Fibroblast of mammary gland (primary cell): ENCODE data around the gene SAMD3.
"Not testable (repeated sequence)": the region's sequence is repeated elsewhere in the genome, so short reads cannot be mapped to it uniquely, and the experiment has no call there.

Source experiments
- DNase-seq: peaks from one replicate; pipeline ENCODE4 v3.0.0-alpha.2; 2010; ENCODE audit warnings: low read depth
- H3K4me3 ChIP-seq: 2 replicates; pipeline ENCODE4 v1.5.1; 2011; ENCODE audit warnings: low read depth, mild to moderate bottlenecking, low read length, moderate library complexity; ENCODE audit not compliant: control insufficient read depth
- TF ChIP-seq, protein P1 (sequence below): conservative IDR thresholded peaks from 2 replicates; pipeline ENCODE4 v1.5.1; 2011; ENCODE audit warnings: low read depth, low read length, inconsistent platforms; ENCODE audit not compliant: control insufficient read depth, insufficient read depth

SAMD3 gene

DNA sequence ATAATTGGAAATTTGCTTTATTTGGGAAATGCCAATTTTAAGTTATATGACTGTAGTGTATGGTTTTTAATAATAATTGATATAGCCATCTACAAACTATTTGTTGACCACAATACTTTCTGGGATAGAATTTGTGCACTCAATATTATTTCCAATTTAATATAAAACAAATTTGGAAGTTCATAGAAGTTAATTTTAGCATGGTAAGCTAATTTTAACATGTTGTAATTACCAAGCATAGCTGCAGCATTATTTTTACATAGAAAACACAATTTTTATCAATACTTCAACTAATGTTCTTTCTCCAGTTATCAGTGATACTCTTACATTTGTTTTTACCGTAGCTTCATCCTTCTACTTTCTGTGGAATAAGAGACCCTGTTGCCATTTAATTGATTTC, 103.5 kb downstream of the SAMD3 start:
- no peak for DNase-seq
- no peak overlapping the region for H3K4me3 ChIP-seq
- TF ChIP-seq, protein P1, sequence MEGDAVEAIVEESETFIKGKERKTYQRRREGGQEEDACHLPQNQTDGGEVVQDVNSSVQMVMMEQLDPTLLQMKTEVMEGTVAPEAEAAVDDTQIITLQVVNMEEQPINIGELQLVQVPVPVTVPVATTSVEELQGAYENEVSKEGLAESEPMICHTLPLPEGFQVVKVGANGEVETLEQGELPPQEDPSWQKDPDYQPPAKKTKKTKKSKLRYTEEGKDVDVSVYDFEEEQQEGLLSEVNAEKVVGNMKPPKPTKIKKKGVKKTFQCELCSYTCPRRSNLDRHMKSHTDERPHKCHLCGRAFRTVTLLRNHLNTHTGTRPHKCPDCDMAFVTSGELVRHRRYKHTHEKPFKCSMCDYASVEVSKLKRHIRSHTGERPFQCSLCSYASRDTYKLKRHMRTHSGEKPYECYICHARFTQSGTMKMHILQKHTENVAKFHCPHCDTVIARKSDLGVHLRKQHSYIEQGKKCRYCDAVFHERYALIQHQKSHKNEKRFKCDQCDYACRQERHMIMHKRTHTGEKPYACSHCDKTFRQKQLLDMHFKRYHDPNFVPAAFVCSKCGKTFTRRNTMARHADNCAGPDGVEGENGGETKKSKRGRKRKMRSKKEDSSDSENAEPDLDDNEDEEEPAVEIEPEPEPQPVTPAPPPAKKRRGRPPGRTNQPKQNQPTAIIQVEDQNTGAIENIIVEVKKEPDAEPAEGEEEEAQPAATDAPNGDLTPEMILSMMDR = no peak

DNA sequence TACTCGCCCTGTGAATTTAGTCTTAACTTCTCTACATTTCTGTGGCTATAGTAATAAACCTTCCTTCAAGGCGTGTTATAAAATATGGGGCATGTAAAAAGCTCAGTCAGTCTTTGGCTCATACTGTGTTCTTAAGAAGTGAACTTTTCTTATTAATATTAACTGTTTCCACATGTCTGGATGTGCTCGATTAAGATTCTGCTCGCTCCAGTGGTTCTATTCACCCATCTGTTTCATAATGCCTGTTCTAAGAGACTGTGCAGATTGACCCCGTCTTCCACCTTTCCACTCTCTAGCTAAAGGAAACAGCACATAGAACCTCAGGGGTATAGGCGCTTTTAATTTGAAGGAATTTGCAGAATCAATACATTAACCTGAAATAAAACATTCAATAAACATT, 104.5 kb downstream of the SAMD3 start:
- no peak for DNase-seq
- TF ChIP-seq, protein P1 = no peak
- H3K4me3 ChIP-seq = no peak overlapping the region

DNA sequence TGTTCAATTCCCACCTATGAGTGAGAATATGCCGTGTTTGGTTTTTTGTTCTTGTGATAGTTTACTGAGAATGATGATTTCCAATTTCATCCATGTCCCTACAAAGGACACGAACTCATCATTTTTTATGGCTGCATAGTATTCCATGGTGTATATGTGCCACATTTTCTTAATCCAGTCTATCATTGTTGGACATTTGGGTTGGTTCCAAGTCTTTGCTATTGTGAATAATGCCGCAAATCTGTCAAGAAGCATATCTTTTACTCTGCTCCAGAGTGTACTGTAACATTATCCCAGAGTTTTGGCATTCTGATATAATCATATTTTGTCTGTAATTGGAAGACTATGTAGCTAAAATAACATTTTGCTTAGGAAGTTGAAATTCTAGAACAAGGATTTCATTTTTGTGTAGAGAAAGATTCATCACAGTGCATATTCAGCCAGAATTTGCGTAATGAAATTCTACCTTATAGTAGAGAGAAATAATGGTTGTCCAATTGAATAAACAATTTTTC, 105.5 kb downstream of the SAMD3 start:
- H3K4me3 ChIP-seq, DNase-seq: not testable (repeated sequence)

DNA sequence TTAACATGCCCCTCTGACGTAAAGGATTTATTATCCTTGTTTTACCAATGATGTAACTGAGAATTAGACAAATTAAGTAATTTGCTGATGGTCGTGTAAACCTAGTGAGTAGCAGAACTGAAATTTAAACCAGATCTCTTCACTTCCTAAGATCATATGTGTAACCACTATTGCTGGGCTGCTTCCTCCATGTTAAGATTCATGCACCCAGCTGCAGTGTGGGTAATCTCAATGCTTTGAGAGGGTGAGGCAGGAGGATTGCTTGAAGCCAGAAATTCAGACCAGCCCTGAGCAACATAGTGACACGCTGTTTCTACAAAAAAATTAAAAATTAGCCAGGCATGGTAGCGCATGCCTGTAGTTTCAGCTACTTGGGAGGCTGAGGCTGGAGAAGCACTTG, 106.5 kb downstream of the SAMD3 start:
- H3K4me3 ChIP-seq = no peak overlapping the region
- TF ChIP-seq, protein P1 = no peak
- no peak for DNase-seq

DNA sequence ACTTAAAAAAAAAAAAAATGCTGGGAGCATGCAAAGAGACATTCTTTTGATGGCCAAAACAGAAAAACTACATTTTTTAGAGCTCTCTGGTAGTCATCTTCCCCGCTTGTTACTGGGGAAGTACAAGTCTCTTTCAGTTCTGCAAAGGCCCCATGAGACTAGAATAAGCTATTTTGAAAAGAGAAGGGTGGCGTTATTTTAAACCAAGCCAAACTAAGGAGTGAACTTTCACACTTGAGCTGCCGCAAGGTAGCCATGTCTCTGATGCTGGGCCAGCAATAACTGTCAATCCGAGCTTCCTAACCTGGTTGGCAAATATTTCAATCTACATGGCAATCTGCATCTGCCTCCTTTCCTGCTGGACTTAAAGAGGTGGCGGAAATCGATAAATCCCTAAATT, 107.7 kb downstream of the SAMD3 start:
- TF ChIP-seq, protein P1 = no peak
- no peak for DNase-seq
- H3K4me3 ChIP-seq = no peak overlapping the region

DNA sequence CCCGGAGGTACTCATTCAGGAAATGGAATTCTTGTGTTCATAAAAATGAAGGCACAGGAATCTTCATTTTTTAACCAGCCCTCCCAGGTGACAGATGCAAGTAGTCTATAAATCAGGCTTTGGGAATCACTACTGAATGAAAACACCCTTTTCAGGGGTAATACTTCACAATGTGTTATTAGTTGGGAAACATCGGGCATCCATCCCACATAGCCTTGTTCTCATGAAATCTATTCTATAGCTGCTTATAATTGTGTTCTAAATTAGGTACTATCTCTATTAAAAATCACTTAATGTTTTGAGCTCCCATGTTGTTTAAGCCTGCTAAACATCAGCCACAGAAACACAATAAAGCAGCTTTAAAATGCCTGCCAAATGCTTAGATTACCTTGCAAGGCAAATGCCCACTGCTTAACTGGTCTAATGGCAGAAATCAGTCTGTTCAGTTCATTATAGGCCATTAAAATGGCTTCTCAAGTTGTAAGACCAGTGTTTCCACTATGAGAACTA, 109.5 kb downstream of the SAMD3 start:
- H3K4me3 ChIP-seq = no peak overlapping the region
- no peak for DNase-seq
- TF ChIP-seq, protein P1 = no peak

DNA sequence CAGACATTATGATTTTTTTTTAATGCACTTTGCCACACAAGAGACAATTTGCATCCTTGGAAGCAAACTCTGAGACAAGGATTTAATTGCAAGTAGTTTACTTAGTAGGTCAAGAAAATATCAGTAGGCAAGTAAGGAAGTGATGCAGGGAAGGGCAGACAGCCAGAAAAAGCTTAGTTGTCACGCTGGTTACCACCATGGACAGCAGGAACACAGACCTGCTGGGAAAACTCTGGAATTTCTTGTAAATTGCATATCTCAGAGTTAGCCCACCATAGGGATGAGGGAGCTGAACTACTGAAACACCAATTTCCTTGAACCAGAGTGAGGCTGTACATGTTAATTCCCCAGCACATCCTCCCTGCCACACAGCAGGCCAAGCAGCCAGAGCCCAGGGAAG, 111.7 kb downstream of the SAMD3 start:
- TF ChIP-seq, protein P1 = no peak

More for the DNA sequence above, 111.7 kb downstream of the SAMD3 start:
- no peak for DNase-seq
- no peak overlapping the region for H3K4me3 ChIP-seq
